HG02938 (cell line): ENCODE data around the gene PALB2.
"Not testable (repeated sequence)": the region's sequence is repeated elsewhere in the genome, so short reads cannot be mapped to it uniquely, and the experiment has no call there.

Experiments used
- ATAC-seq: cut with Tn5 transposase; IDR thresholded peaks from one replicate; pipeline ENCODE4 v1.9.1; 2021; ENCODE audit warnings: mild to moderate bottlenecking, moderate library complexity; ENCODE audit not compliant: unreplicated experiment

PALB2 gene

DNA sequence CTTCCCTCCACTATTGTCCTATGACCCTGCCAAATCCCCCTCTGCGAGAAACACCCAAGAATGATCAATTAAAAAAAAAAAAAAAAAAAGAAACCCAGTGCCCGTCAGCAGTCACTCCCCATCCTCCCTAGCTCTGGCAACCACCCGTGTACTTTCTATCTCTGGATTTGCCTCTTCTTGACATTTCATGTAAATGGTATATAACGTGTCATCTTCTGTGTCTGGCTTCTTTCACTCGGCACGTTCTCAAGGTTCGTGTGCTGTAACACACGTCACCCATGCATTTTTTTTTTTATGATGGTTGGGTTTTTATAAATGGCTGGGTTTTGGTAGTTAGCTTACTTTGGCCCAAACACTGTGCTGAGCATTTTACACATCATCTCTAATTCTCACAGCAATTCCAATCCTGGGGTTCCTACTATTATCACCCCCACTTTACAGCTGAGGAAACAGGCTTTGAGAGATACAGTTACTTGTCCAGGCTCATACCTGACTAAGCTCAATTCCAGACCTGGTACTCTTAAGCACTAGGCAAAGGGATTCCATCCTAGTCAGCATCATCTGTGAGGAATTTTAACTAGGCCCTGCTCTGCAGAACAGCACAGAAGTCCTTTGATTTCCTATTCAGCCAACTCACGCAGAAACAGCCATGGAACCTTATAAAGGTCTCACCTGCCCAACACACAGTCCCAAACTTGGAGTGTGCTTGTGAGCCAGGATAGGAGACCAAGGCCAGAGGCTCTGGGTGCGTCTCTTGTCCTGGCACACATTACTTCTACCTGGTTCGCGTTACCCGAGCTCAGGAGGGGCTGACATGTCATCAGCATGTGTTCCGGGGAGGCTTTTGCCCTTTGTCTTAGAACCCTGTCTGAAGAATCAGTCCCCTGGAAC lies 56.7 kb downstream of the PALB2 start:
- no peak for ATAC-seq

DNA sequence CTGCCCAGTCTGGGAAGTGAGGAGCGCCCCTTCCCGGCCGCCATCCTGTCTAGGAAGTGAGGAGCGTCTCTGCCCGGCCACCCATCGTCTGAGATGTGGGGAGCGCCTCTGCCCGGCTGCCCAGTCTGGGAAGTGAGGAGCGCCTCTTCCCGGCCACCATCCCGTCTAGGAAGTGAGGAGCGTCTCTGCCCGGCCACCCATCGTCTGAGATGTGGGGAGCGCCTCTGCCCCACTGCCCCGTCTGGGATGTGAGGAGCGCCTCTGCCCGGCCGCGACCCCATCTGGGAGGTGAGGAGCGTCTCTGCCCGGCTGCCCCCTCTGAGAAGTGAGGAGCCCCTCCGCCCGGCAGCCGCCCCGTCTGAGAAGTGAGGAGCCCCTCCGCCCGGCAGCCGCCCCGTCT lies 57.8 kb downstream of the PALB2 start:
- not testable (repeated sequence) for ATAC-seq

DNA sequence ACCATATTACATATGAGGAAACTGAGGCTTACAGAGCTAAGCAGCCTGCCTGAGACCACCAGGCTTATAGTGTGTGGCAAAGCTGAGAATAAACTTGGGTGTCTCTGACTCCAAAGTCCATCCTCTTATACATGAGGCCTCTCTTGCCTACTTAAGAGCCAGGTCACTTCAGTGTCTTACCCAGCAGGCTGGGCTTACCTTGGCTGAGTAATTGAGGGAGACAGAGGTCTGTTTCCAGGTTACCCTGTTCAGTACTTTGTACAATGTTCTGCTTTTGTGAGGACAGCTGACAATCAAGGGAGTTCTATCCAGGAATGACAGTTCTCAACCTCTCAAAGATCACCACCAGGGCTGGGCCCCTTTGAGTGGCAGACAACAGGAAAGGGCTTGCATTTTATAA lies 59.3 kb downstream of the PALB2 start:
- ATAC-seq: no peak

DNA sequence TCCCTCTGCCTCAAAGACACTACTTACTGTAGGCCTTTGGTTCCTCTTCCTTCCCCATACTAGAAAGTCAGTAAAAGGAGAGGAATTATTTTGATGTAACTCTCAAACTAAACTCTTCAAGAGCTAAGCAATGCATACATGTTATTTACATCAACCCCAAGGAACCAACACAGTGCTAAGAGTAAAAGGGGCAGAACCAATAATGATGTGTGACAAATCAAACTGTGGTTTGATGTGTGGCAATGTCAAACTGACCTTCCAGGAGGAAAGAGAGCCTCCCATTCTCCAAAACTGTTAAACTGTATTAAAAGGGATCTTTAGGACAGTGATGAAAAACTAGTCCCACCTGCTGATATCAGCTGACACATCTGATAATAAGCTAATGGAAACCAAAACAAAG lies 60.7 kb downstream of the PALB2 start:
- ATAC-seq: no peak

DNA sequence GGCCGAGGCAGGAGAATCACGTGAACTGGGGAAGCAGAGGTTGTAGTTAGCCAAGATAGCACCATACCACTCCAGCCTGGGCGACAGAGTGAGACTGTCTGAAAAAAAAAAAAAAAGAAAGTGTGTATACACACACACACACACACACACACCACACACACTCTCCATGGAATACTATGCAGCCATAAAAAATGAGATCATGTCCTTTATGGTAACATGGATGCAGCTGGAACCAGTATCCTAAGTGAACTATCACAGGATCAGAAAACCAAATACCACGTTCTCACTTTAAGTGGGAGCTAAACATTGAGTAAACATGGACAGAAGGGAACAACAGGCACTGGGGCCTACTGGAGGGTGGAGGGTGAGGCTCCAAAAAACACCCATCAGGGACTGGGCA lies 61.7 kb downstream of the PALB2 start:
- ATAC-seq: no peak

DNA sequence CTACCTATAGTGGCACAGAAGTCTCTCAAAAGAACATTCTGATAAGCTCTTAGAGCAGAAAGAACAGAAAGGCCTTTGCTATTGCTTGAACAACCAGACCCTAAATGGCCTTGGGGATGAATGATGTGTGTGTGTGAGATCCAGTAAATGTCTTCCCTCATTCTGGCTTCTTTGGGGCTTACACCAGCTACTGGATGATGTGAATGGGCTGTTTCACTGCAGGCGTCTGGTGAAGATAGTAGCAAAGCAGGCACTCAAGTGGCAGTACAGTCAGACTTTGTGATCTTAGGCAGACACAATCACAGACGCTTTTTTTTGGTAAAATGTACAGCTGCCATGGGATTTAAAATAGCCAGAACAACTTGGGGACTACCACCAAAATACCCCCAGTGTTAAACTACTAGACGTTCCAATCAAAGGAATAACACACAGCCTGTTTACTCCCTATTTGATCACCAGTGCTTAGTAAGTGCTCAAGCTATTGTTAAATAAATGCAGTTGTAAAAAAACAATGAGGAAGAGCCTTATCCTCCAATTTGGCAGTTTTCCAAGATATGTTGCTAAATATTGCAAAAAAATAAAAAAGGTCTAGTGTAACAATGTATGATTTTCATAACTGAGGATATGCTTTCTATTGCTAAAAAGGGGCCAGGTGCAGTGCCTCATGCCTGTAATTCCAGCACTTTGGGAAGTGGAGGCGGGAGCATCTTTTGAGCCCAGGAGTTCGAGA lies 62.8 kb downstream of the PALB2 start:
- no peak for ATAC-seq

DNA sequence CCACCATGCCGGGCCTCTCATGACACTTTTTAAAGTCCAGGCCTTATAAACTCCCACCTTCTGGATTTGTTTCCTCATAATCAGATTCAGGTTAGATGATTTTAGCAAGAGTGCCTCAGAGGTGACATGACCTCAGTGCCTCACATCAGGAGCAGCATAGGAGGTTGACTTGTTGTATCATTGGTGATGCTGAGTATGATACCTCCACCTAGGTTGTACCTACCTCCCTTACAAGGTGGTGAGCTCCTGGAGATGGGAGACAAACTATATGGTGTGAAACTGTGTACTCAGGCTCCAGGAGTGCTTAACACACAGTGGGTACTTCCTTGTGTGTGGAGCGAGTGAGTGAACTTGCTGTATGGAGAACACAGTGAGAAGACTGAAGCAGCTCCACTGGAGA lies 63.6 kb downstream of the PALB2 start:
- ATAC-seq: no peak

DNA sequence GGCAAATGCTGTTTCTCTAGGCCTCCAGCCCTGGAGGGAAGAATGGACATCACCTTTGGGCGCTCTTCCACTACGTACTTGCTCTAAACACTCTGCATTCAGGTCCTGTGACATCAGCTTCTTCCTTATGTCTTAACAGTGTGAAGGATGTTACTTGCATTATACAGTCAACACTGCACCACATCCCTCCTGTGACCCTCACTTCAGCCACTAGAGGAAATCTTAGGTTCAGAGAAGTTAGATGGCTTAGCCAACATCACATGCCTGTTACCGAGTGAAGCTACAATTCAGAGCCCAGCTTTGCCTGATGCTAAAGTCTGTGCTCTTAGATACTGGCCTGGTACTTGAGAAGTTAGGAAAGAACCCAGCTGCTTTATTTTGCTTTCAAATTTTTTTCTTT lies 65.3 kb downstream of the PALB2 start:
- ATAC-seq: no peak

DNA sequence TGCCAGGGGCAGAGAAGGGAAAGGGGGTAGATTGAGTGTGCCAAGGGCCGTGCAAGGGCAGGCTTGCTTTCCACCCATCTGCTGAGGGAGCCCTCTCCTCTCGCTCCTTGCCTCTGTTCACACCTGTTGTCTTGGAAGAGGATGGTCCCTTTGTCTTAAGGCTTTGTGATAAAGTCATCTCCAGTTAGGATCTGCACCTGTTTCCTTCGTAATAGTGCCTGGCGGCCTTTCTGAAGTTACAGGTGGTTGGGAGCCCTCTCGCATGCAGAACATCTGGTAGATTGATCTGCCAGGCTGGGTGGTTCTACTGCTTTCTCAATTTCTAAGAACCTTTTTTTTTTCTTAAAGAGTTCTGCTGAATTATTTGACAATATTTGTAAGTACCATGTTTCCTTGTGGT lies 67.3 kb downstream of the PALB2 start:
- no peak for ATAC-seq

DNA sequence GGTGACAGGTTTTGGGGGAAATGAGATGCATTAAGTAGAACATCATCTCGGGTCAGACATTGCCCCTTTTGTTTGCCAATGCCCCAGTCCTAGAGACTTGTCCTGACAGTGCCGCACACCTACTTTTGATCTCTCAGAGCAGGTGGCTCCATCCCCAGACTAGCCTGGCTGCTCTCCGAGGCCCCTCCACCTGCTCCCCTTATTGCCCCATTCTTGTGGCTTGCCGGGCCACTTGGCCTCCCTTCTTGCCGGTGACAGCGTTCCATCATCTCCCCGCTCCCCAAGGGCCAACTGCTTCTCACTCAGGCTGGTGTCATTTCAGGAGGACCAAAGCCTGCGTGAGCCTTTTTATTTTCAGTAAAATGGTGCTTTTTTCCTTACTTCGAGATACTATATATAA lies 68.7 kb downstream of the PALB2 start:
- no peak for ATAC-seq

DNA sequence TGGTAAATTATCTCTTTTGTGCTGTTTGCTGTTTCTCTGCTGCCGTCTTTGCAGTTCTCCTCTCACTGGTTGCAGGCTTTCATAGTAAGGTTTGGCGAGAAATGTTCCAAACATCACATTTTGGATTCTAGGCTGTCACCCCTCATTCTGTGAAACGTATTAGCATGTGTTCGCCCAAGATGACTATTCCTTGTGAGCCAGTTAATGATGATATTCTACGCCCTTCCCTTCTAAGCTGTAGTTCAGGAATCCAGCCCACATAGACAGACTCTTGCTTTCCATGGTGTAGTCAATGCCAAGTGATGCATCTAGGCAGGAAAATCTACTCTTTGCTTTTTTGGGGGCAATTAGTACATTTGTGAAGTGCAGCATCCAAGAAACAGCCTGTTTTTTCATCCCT lies 69.2 kb downstream of the PALB2 start:
- ATAC-seq: no peak

DNA sequence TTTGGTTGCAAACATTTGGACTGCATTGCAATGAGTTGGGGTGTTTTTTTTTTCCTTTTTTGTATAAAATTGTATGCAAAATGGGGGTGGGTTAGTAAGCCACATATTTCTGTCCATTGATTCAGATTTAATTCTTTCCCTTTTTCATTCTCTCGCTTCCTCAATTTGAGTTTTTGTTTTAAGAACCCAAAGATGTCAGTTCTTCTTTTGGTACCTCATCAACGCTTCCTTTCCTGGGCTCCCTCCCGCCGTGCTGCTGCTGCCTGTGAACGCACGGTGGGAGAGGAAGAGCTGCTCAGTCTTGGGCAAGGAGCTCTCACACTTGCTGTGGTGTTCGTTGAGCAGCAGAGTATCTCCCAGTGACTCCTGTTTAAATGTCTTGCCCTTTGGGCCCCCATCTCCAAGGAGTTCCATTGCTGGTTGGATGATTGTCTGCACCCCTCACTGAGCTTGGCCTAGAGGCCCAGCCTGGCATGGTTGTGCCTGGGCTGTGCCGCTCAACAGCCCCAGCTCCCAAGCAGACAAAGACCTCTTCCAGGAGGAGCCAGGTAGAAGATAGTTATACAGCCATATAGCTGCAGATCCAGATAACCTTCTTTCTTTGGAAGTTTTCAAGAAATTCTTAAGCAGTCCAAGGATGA lies 70.0 kb downstream of the PALB2 start:
- ATAC-seq: no peak

DNA sequence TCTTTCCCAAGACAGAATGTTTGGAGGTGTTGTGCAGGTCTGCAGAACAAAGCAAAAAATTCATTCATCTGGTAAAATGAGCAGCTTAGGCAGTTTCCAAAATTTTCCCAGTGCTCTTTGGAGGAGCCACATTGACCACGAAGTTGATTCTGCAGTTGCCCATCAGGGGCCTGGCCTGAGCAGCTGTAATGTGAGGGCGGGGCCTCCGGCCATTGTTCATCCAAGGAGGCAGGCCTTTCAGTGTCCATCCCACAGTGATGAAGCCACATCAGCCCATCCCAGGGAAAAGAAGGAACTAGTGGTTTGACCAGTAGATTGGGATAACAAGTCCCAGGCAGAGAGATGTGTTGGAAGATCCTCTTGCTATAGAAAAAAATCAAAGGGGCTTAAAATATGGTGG lies 73.5 kb downstream of the PALB2 start:
- no peak for ATAC-seq

DNA sequence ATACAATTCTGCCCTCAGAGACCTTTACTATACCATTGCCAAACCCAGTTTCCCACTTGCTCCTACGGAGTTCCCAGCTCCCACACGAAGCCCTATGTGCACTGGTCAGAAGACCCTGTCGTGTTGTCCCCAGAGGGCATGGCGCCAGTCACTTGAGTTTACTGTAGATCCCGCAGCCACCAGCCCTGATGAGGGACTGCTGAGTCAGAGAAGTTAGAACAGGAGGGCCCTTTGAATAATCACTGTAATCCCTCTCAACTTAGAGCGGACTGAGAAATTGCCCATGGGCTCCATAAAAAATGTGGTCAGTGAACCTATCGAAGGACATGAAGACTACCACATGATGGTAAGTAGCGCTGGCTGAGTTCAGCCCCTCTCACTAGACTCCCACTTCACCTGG lies 74.4 kb downstream of the PALB2 start:
- no peak for ATAC-seq

DNA sequence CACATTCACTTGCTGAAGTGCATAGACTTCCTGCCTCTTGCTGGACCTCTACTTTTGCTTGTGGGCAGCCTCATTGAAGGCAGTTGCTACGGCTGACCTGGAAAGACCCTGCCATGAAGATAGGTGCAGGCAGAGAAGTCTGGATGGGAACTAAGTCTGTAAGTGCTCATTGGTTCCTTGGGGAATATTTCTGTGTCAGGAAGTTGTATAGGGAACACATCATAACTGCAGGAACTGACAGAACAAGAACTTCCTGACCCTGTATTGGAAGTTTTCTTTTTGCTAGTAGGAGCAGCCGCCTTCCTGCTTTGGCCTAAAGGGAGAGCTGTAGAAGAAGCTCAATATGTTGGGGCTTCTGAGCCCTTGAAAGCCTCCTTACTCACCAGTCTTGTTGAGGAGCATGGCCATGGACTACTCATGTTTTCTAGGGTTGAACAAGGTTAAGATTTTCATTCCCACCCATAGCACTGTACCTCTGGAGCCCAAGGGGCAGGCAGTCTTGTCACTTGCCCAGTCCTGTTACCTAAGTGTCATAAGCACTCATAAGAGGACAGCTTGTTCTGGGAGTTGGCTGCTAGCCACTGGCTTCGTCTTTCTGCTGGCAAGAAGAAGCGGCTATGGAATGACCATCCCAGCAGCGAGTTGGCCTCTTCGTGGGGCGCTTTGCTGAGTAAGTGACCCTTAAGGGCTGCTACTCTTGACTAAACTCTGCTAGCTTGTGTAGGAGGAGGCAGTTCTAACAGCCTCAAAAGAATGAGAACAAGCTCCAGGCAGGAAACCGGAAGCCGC lies 76.3 kb downstream of the PALB2 start:
- ATAC-seq: no peak

DNA sequence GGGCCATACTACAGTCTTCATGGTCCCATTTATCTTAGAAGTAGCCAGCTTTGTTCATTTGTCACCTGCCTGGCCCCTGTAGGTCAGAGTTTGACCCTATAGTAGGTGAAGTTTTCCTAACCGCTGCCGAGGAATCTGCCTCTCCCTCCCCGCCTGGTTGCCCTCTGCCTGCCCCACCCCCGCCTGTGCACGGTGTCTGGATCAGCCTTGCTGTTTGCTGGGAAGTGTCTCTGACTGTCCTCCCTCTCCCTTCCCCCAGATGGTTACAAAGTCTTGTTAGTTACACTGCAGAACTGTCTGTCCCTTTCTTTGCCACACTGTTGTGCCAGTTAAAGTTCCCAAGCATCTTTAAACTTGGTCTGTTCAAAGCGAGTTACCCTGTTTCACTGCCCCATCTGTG lies 77.9 kb downstream of the PALB2 start:
- no peak for ATAC-seq

DNA sequence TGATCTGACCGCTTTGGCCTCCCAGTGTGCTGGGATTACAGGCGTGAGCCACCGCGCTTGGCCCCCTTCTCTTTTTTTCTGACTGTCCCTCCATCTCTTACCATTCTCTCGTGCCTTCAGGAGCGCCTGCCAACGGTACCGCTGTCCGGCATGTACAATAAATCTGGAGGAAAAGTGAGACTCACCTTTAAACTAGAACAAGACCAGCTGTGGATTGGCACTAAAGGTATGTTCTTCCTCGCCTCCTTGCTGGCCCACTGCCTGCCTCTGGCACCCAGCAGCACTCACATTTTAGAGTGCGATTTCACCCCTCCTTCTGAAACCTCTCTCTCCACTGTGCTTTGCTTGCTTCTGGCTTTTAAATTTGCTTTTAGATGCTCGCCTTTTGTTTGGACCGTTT lies 78.6 kb downstream of the PALB2 start:
- ATAC-seq: no peak

DNA sequence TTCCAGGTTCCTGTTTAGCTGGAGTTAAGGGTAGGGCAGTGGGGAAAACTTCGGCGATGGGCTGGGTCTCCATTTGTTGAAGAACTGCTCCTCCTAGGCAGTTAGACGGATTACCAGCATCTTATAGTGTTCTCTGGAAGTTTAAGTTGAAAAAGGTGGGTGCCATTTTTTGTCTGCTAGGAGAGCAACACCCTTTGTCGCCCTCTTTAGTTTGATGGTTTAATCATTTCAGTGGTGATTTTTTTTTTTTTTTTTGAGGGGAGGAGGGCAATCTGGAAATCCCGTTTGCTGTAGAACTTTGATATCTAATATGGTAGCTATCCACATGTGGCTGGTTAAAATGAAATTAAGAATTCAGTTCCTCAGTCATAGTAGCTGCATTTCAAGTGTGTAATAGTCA lies 79.5 kb downstream of the PALB2 start:
- no peak for ATAC-seq

DNA sequence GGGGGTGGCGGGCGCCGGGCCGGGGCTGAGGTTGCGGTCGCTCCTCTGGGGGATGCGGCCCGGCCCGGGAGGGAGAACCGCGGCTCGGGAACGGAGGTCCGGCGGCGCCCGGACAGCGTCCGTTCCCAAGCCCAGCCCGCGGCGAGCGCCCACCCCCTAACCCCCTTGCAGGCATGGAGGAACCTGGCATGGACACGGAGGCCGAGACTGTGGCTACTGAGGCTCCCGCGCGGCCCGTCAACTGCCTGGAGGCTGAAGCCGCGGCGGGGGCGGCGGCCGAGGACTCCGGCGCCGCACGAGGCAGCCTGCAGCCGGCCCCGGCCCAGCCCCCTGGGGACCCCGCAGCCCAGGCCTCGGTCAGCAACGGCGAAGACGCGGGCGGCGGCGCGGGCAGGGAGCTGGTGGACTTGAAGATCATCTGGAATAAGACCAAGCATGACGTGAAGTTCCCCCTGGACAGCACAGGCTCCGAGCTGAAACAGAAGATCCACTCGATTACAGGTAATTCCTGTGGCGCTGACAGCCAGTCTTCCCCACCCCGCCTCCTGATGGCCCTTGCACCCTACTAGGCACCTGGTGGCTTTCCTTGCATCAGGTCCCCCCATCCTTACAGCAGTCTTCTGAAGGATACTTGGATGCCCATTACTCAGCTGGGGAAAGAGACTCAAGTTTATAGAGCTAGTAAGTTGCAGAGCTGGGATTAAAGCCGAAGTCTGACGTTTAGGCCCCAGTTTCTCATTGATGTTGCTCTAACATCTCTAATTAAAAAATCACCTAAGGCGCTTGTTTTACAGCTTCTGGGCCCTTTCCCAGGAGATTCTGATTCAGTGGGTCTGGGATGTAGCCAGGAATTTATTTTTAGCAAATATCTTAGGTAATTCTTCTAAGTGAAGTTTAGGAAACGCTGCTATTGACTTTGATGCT lies 83.1 kb downstream of the PALB2 start:
- ATAC-seq: no peak
